Neural cell (in vitro differentiated cells): Measurements from ENCODE around the gene DPAGT1. TPM values are rescaled to one million over a fixed set of nuclear protein-coding genes. Genes with fewer than 3 reads are reported as not detected.
A peak's percentile ranks its signal among the peaks of the same experiment; 100 is the strongest.
"Not testable (repeated sequence)": the region's sequence is repeated elsewhere in the genome, so short reads cannot be mapped to it uniquely, and the experiment has no call there.

Source experiments
- H2AFZ ChIP-seq: fragments of 200-600, 300-800 bp; sonication (generic), shearing (Covaris generic); 2 replicates; pipeline ENCODE4 v1.6.0; 2014; ENCODE audit warnings: low read depth, mild to moderate bottlenecking, antibody characterized with exemption, low read length, moderate library complexity
- H3F3A ChIP-seq: fragments of 200-600 bp; shearing (Covaris generic); 2 replicates; pipeline ENCODE4 v1.6.1; 2016; ENCODE audit warnings: mild to moderate bottlenecking, moderate library complexity, mixed read lengths, antibody characterized with exemption, low read length; ENCODE audit not compliant: insufficient read depth, poor library complexity, severe bottlenecking
- H3K27ac ChIP-seq: fragments of 200-600, 300-800 bp; sonication (generic), shearing (Covaris generic); 2 replicates; pipeline ENCODE4 v1.5.1; 2014; ENCODE audit warnings: mild to moderate bottlenecking, low read length, moderate library complexity
- H3K27me3 ChIP-seq: fragments of 300-800, 200-600 bp; sonication (generic), shearing (Covaris generic); 2 replicates; pipeline ENCODE4 v1.6.0; 2014; ENCODE audit warnings: mild to moderate bottlenecking, low read depth, low read length, moderate library complexity; ENCODE audit not compliant: insufficient read depth
- H3K36me3 ChIP-seq: fragments of 300-800, 200-600 bp; sonication (generic), shearing (Covaris generic); 2 replicates; pipeline ENCODE4 v1.5.1; 2014; ENCODE audit warnings: mild to moderate bottlenecking, antibody characterized with exemption, low read length, moderate library complexity; ENCODE audit not compliant: insufficient read depth
- H3K4me2 ChIP-seq: fragments of 300-800, 200-600 bp; sonication (generic), shearing (Covaris generic); 2 replicates; pipeline ENCODE4 v1.6.0; 2014; ENCODE audit warnings: mild to moderate bottlenecking, low read length
- H3K4me3 ChIP-seq: fragments of 300-800, 200-600 bp; sonication (generic), shearing (Covaris generic); 2 replicates; pipeline ENCODE4 v1.5.1; 2014; ENCODE audit warnings: mild to moderate bottlenecking, low read length, moderate library complexity
- H3K79me2 ChIP-seq: fragments of 200-600 bp; shearing (Covaris generic); replicated peaks from 2 replicates; pipeline ENCODE4 v1.6.0; 2014; ENCODE audit warnings: mild to moderate bottlenecking, low read length, moderate library complexity; ENCODE audit not compliant: insufficient read depth
- H3K9ac ChIP-seq: fragments of 300-800, 200-600 bp; sonication (generic), shearing (Covaris generic); 2 replicates; pipeline ENCODE4 v1.6.1; 2016; ENCODE audit warnings: mild to moderate bottlenecking, low read length, mixed read lengths
- H3K9me2 ChIP-seq: fragments of 200-600 bp; shearing (Covaris generic); 2 replicates; pipeline ENCODE4 v1.6.1; 2016; ENCODE audit warnings: mild to moderate bottlenecking, low read length, mixed read lengths; ENCODE audit not compliant: insufficient read depth
- H3K9me3 ChIP-seq: fragments of 200-600, 300-800 bp; sonication (generic), shearing (Covaris generic); 2 replicates; pipeline ENCODE4 v1.6.1; 2016; ENCODE audit warnings: mild to moderate bottlenecking, mixed run types, low read length, moderate library complexity, mixed read lengths
- H4K20me1 ChIP-seq: fragments of 200-600 bp; shearing (Covaris generic); 2 replicates; pipeline ENCODE4 v1.6.1; 2016; ENCODE audit warnings: mild to moderate bottlenecking, mixed run types; ENCODE audit not compliant: insufficient read depth
- CTCF ChIP-seq: fragments of 450-650 bp; IDR thresholded peaks from 2 replicates; pipeline ENCODE4 v1.5.1; 2014; ENCODE audit warnings: antibody characterized with exemption, mild to moderate bottlenecking, moderate library complexity; ENCODE audit not compliant: poor library complexity, severe bottlenecking
- EP300 ChIP-seq: fragments of 450-650 bp; conservative IDR thresholded peaks from 2 replicates; pipeline ENCODE4 v1.6.1; 2014; ENCODE audit warnings: antibody characterized with exemption, mild to moderate bottlenecking, moderate library complexity; ENCODE audit not compliant: poor library complexity, severe bottlenecking
- EZH2 ChIP-seq: fragments of 200-600, 300-800 bp; shearing (Covaris generic), sonication (generic); IDR thresholded peaks from 2 replicates; pipeline ENCODE4 v1.6.1; 2014; ENCODE audit warnings: antibody characterized with exemption, low read length, borderline replicate concordance, mild to moderate bottlenecking; ENCODE audit not compliant: insufficient read depth, poor library complexity, severe bottlenecking
- MXI1 ChIP-seq: fragments of 450-650 bp; conservative IDR thresholded peaks from 2 replicates; pipeline ENCODE4 v1.6.1; 2014; ENCODE audit warnings: antibody characterized with exemption, mild to moderate bottlenecking; ENCODE audit not compliant: poor library complexity, severe bottlenecking
- POLR2AphosphoS5 ChIP-seq: IDR thresholded peaks from 2 replicates; pipeline ENCODE4 v1.6.1; 2012
- RAD21 ChIP-seq: fragments of 450-650 bp; conservative IDR thresholded peaks from 2 replicates; pipeline ENCODE4 v1.6.1; 2014; ENCODE audit warnings: antibody characterized with exemption, mild to moderate bottlenecking, moderate library complexity
- REST ChIP-seq: IDR thresholded peaks from 2 replicates; pipeline ENCODE4 v1.6.1; 2012; ENCODE audit warnings: borderline replicate concordance
- SMC3 ChIP-seq: fragments of 450-650 bp; conservative IDR thresholded peaks from 2 replicates; pipeline ENCODE4 v1.6.1; 2014; ENCODE audit warnings: antibody characterized with exemption, mild to moderate bottlenecking, moderate library complexity; ENCODE audit not compliant: poor library complexity
- TAF1 ChIP-seq: IDR thresholded peaks from 2 replicates; pipeline ENCODE4 v1.6.1; 2012; ENCODE audit warnings: low read depth
- polyA plus RNA-seq: library from polyadenylated mRNA; depleted of rRNA; stranded (reverse); fragments of >200 nt; gene quantifications from 2 replicates; pipeline ENCODE4 v1.2.3, GENCODE V29; 2014

Gene DPAGT1
- polyA plus RNA-seq, 1 donor from 2014 or later, result 9.8 TPM

GRCh38 chr11:119145551-119145950, 43.9 kb upstream of the DPAGT1 start (continued):
- no peak for TF ChIP-seq CTCF

GRCh38 chr11:119144825-119145486, 43.3 kb upstream of the DPAGT1 start:
- no peaks in the 10 kb centered on the region for H3K9me2 ChIP-seq
- no peaks in the 10 kb centered on the region for H3K9me3 ChIP-seq
- no peak overlapping the region for H3K4me2 ChIP-seq
- no peak overlapping the region for H2AFZ ChIP-seq
- H3K27me3 ChIP-seq, result peaks cover 25% of the 10 kb centered on the region
- H3K27ac ChIP-seq, result no peak overlapping the region
- no peak overlapping the region for H3K4me3 ChIP-seq
- no peaks in the 10 kb centered on the region for H3K36me3 ChIP-seq
- H4K20me1 ChIP-seq, result no peaks in the 10 kb centered on the region
- H3K79me2 ChIP-seq, result no peaks in the 10 kb centered on the region
- no peak overlapping the region for H3K9ac ChIP-seq
- H3F3A ChIP-seq, result no peaks in the 10 kb centered on the region
- TF ChIP-seq EP300 (no peak), MXI1 (no peak), EZH2 (no peak), POLR2AphosphoS5 (no peak), SMC3 (peak; percentile 57), CTCF (peak; percentile 55), REST (no peak), RAD21 (peak; percentile 20), TAF1 (no peak)

- H3K4me3 ChIP-seq, H3K36me3 ChIP-seq, H3K79me2 ChIP-seq, H3K9me3 ChIP-seq, H4K20me1 ChIP-seq, H3K9ac ChIP-seq, H2AFZ ChIP-seq, H3K27me3 ChIP-seq, H3K4me2 ChIP-seq, H3K9me2 ChIP-seq, H3F3A ChIP-seq, H3K27ac ChIP-seq: not testable (repeated sequence)
These were observed 37.6 kb upstream of the DPAGT1 start for GRCh38 chr11:119139276-119139675.
